Karpas-422 (cell line): Measurements from ENCODE around the gene PPP2R1B. TPM values are rescaled to one million over a fixed set of nuclear protein-coding genes. Genes with fewer than 3 reads are reported as not detected.
"Not testable (repeated sequence)": the region's sequence is repeated elsewhere in the genome, so short reads cannot be mapped to it uniquely, and the experiment has no call there.

Source experiments
- DNase-seq: peaks from one replicate; pipeline ENCODE4 v3.0.0-alpha.2; 2015
- H2AFZ ChIP-seq: fragments of 200-600 bp; sonication (generic); 2 replicates; pipeline ENCODE4 v1.6.1; 2014; ENCODE audit warnings: antibody characterized with exemption, low read length, mixed read lengths
- H3K27ac ChIP-seq: fragments of 200-600 bp; sonication (generic); 2 replicates; pipeline ENCODE4 v1.5.1; 2014; ENCODE audit warnings: mild to moderate bottlenecking, low read length, moderate library complexity
- H3K27me3 ChIP-seq: fragments of 200-600 bp; sonication (generic); 2 replicates; pipeline ENCODE4 v1.6.1; 2014; ENCODE audit warnings: low read length, mixed read lengths
- H3K36me3 ChIP-seq: fragments of 200-600 bp; sonication (generic); 2 replicates; pipeline ENCODE4 v1.6.1; 2014; ENCODE audit warnings: low read length, mixed read lengths; ENCODE audit not compliant: insufficient read depth
- H3K4me1 ChIP-seq: fragments of 200-600 bp; sonication (generic); 2 replicates; pipeline ENCODE4 v1.6.1; 2014; ENCODE audit warnings: mild to moderate bottlenecking, low read length, mixed read lengths
- H3K4me2 ChIP-seq: fragments of 200-600 bp; sonication (generic); 2 replicates; pipeline ENCODE4 v1.6.1; 2014; ENCODE audit warnings: low read length, low read depth, mild to moderate bottlenecking; ENCODE audit not compliant: poor library complexity, severe bottlenecking
- H3K4me3 ChIP-seq: fragments of 200-600 bp; sonication (generic); 2 replicates; pipeline ENCODE4 v1.5.1; 2014; ENCODE audit warnings: mild to moderate bottlenecking, antibody characterized with exemption, low read length, mixed read lengths
- H3K79me2 ChIP-seq: fragments of 200-600 bp; sonication (generic); 2 replicates; pipeline ENCODE4 v1.6.1; 2014; ENCODE audit warnings: mild to moderate bottlenecking, low read length, mixed read lengths
- H3K9ac ChIP-seq: fragments of 200-600 bp; sonication (generic); 2 replicates; pipeline ENCODE4 v1.6.0; 2014; ENCODE audit warnings: low read length
- H3K9me2 ChIP-seq: fragments of 200-600 bp; sonication (generic), shearing (Covaris generic); replicated peaks from 2 replicates; pipeline ENCODE4 v1.6.0; 2014; ENCODE audit warnings: mild to moderate bottlenecking, low read length, moderate library complexity; ENCODE audit not compliant: insufficient read depth
- H3K9me3 ChIP-seq: fragments of 300-700, 200-600 bp; sonication (generic); 2 replicates; pipeline ENCODE4 v1.6.1; 2014; ENCODE audit warnings: low read length, mixed read lengths
- H4K20me1 ChIP-seq: fragments of 200-600 bp; sonication (generic); 2 replicates; pipeline ENCODE4 v1.6.1; 2014; ENCODE audit warnings: mild to moderate bottlenecking, antibody characterized with exemption, low read length, low read depth; ENCODE audit not compliant: insufficient read depth
- total RNA-seq: library from RNA; depleted of rRNA; stranded (reverse); fragments of >200 nt; shearing (Covaris generic); gene quantifications from 2 replicates; pipeline ENCODE4 v1.2.3, GENCODE V29; 2014; ENCODE audit warnings: low replicate concordance

The PPP2R1B gene
- total RNA-seq, 1 experiment from 2014 or later, result 211 TPM

GRCh38 chr11:111778047-111778558 is 11.9 kb upstream of the PPP2R1B start:
- Histone ChIP-seq H3K4me1 (peaks cover 20% of the 10 kb centered on the region), H3K9me2 (no peaks in the 10 kb centered on the region), H3K27ac (no peak overlapping the region), H3K4me2 (no peak overlapping the region), H3K36me3 (no peaks in the 10 kb centered on the region), H2AFZ (peak overlapping the region; percentile 13), H3K4me3 (no peak overlapping the region), H3K27me3 (no peaks in the 10 kb centered on the region), H3K9ac (0 out of 2 replicates have a peak overlapping the region, but pooled peaks have one; percentile 0), H4K20me1 (no peaks in the 10 kb centered on the region), H3K79me2 (no peaks in the 10 kb centered on the region), H3K9me3 (no peaks in the 10 kb centered on the region)
- no peak for DNase-seq

GRCh38 chr11:111777094-111778046 is 11.2 kb upstream of the PPP2R1B start:
- Histone ChIP-seq H3K9me2 (no peaks in the 10 kb centered on the region), H3K79me2 (no peaks in the 10 kb centered on the region), H3K36me3 (no peaks in the 10 kb centered on the region), H3K4me1 (peaks cover 20% of the 10 kb centered on the region), H3K4me2 (peak overlapping the region; percentile 50), H3K4me3 (peak overlapping the region; percentile 4; the same call in 1 of the 2 replicates), H3K9ac (peak overlapping the region; percentile 25), H3K9me3 (no peaks in the 10 kb centered on the region), H4K20me1 (no peaks in the 10 kb centered on the region), H3K27ac (peak overlapping the region; percentile 62), H2AFZ (peak overlapping the region; percentile 73), H3K27me3 (no peaks in the 10 kb centered on the region)
- peak; percentile 100 for DNase-seq

DNA sequence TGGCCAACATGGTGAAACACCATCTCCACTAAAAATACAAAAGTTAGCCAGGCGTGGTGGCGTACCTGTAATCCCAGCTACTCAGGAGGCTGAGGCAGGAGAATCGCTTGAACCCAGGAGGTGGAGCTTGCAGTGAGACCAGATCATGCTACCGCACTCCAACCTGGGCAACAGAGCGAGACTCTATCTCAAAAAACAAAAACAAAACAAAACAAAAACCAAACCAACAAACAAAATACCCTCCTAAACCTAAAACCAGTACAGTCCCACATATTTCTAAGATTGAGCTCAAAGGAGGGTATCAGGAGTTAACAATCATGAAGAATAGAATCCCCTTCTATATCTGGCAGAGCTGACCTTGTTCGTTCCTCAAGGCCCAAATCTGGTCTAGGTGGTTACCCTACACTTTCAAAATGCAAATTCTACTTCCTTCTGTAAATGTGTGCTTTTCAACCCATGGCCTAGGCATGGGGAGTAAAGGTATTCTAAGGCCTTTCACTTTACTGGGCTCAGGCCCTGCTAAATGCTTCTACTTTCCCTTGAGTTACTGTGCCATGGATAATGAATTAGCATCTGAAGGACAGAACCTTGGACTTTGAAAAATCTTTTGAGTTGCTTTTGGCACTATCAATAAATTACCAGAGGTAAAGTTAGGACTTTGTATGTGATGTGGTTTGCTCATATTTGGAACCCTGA is 10.4 kb upstream of the PPP2R1B start:
- no peaks in the 10 kb centered on the region for H3K36me3 ChIP-seq
- no peaks in the 10 kb centered on the region for H3K79me2 ChIP-seq
- H3K4me3 ChIP-seq, result peak overlapping the region; percentile 4
- H3K27ac ChIP-seq, result peak overlapping the region; percentile 62
- no peaks in the 10 kb centered on the region for H3K9me2 ChIP-seq
- peak overlapping the region; percentile 25 for H3K9ac ChIP-seq
- no peaks in the 10 kb centered on the region for H3K27me3 ChIP-seq
- peak overlapping the region; percentile 50 for H3K4me2 ChIP-seq
- no peaks in the 10 kb centered on the region for H4K20me1 ChIP-seq
- H3K4me1 ChIP-seq, result peaks cover 20% of the 10 kb centered on the region
- H2AFZ ChIP-seq, result peak overlapping the region; percentile 73
- peak; percentile 98 for DNase-seq
- H3K9me3 ChIP-seq, result no peaks in the 10 kb centered on the region

- Histone ChIP-seq H3K9me2 (no peaks in the 10 kb centered on the region), H3K79me2 (no peaks in the 10 kb centered on the region), H3K27me3 (no peaks in the 10 kb centered on the region), H3K36me3 (no peaks in the 10 kb centered on the region), H3K9ac (no peak overlapping the region), H3K4me3 (no peak overlapping the region), H3K4me2 (no peak overlapping the region), H3K27ac (no peak overlapping the region), H4K20me1 (no peaks in the 10 kb centered on the region), H3K9me3 (no peaks in the 10 kb centered on the region), H2AFZ (no peak overlapping the region), H3K4me1 (peaks cover 20% of the 10 kb centered on the region)
- DNase-seq, result no peak
Observed at GRCh38 chr11:111774955-111775710, 8.9 kb upstream of the PPP2R1B start.

- Histone ChIP-seq H3K79me2 (no peaks in the 10 kb centered on the region), H3K27ac (no peak overlapping the region), H3K4me1 (peaks cover 22% of the 10 kb centered on the region), H3K9me3 (no peaks in the 10 kb centered on the region), H3K9me2 (no peaks in the 10 kb centered on the region), H3K27me3 (no peaks in the 10 kb centered on the region), H3K4me2 (no peak overlapping the region), H3K36me3 (no peaks in the 10 kb centered on the region), H3K4me3 (no peak overlapping the region), H4K20me1 (no peaks in the 10 kb centered on the region), H2AFZ (no peak overlapping the region), H3K9ac (no peak overlapping the region)
- no peak for DNase-seq
Observed at GRCh38 chr11:111772535-111772934, 6.3 kb upstream of the PPP2R1B start.

DNA sequence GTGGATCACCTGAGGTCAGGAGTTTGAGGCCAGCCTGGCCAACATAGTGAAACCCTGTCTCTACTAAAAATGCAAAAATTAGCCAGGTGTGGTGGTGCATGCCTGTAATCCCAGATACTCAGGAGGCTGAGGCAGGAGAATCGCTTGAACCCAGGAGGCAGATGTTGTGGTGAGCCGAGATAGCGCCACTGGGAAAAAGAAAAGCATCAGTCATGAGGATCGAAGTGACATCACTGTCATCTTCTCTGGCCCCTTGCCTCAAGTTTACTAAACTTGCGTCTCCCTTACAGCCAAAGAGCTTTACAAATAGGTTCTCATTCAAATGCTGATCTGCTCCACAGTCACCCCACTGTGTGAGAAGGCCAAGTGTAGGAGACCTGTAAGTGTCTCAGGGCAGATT is 5.0 kb upstream of the PPP2R1B start:
- not testable (repeated sequence) for H3K9ac ChIP-seq, H3K4me3 ChIP-seq, H3K9me2 ChIP-seq, H4K20me1 ChIP-seq, H3K79me2 ChIP-seq, H3K36me3 ChIP-seq, DNase-seq, H2AFZ ChIP-seq, H3K27ac ChIP-seq, H3K4me2 ChIP-seq, H3K27me3 ChIP-seq, H3K9me3 ChIP-seq
- H3K4me1 ChIP-seq, result peaks cover 21% of the 10 kb centered on the region

DNA sequence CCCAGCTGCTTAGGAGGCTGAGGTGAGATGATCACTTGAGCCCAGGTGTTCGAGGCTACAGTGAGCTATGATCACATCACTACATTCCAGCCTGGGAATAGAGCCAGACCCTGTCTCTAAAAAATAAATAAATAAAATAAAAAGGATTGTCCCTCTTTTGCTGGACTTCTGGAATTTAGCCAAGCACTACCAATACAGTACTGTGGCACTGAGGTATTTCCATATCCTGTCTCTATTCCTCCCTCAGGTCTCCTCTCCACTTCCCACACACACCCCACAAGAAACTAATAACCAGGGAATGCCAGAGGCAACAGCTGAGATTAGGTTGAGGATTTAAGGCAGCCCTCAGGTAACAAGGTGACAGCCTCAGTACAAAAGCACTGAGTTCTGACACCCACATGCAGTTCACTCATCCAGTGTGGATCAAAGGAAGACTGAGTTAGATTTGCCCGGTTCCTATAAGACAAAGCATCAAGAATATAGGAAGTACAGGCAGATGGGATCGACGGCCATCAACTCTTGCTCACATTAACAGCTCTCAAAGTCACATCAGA is 4.5 kb upstream of the PPP2R1B start:
- DNase-seq, result no peak
- Histone ChIP-seq H3K9ac (no peak overlapping the region), H3K9me2 (no peaks in the 10 kb centered on the region), H4K20me1 (no peaks in the 10 kb centered on the region), H3K27me3 (no peaks in the 10 kb centered on the region), H3K36me3 (no peaks in the 10 kb centered on the region), H2AFZ (no peak overlapping the region), H3K4me2 (no peak overlapping the region), H3K27ac (no peak overlapping the region), H3K9me3 (no peaks in the 10 kb centered on the region), H3K79me2 (peaks cover 5% of the 10 kb centered on the region), H3K4me3 (no peak overlapping the region), H3K4me1 (peaks cover 17% of the 10 kb centered on the region)
